SK-N-MC (cell line): ENCODE data around the gene CD81.

Experiments
- DNase-seq: peaks from one replicate; pipeline ENCODE4 v3.0.0-alpha.2; 2011; ENCODE audit warnings: low read depth, low spot score
- H3K27ac ChIP-seq: fragments of 200-600 bp; sonication (generic); 2 replicates; pipeline ENCODE4 v1.5.1; 2016; ENCODE audit warnings: mixed run types
- H3K36me3 ChIP-seq: fragments of 200-600 bp; sonication (generic); 2 replicates; pipeline ENCODE4 v1.6.1; 2017; ENCODE audit warnings: antibody characterized with exemption, low read length, mixed read lengths; ENCODE audit not compliant: insufficient read depth
- H3K4me3 ChIP-seq: fragments of 200-600 bp; sonication (generic); 2 replicates; pipeline ENCODE4 v1.5.1; 2016
- H3K9ac ChIP-seq: fragments of 200-600 bp; sonication (generic); 2 replicates; pipeline ENCODE4 v1.8.0; 2017; ENCODE audit warnings: mixed run types, mixed read lengths; ENCODE audit not compliant: insufficient read length
- H3K9me3 ChIP-seq: fragments of 200-600 bp; sonication (generic); 2 replicates; pipeline ENCODE4 v1.6.1; 2017; ENCODE audit warnings: low read depth, mild to moderate bottlenecking, antibody characterized with exemption, low read length, moderate library complexity, mixed read lengths
- EZH2 ChIP-seq: fragments of 200-600 bp; sonication (generic); IDR thresholded peaks from one replicate; pipeline ENCODE4 v1.6.1; 2017; ENCODE audit warnings: antibody characterized with exemption
- FOXP2 ChIP-seq: optimal IDR thresholded peaks from 2 replicates; pipeline ENCODE3; 2011; ENCODE audit warnings: mild to moderate bottlenecking, moderate library complexity; ENCODE audit not compliant: insufficient read depth; ENCODE audit errors: extremely low read length, control extremely low read depth
- POLR2AphosphoS5 ChIP-seq: IDR thresholded peaks from 2 replicates; pipeline ENCODE4 v1.6.1; 2012; ENCODE audit warnings: mild to moderate bottlenecking, low read depth, low read length, borderline replicate concordance

The CD81 gene

DNA sequence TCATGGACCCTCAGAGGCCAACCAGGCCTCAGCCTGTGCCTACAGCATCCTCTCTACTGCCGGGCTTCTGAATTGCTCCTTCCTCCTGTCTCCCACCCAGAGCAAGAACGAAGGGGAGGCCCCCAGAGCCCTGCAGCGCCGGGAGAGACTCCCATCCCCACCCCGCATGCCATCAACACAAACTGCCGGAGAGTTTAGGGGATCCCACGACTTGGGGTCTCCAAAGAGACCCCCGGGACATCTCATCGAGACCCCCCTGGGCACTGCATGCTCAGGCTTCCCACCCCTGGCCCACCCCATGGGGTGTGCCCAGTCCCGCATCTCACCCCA is 8.3 kb upstream of the CD81 start:
- no peaks in the 10 kb centered on the region for H3K9me3 ChIP-seq
- no peak overlapping the region for H3K27ac ChIP-seq
- no peak overlapping the region for H3K9ac ChIP-seq
- H3K36me3 ChIP-seq: no peaks in the 10 kb centered on the region
- no peak overlapping the region for H3K4me3 ChIP-seq
- no peak for DNase-seq
- TF ChIP-seq EZH2: no peak
- no peak for TF ChIP-seq FOXP2
- no peak for TF ChIP-seq POLR2AphosphoS5

DNA sequence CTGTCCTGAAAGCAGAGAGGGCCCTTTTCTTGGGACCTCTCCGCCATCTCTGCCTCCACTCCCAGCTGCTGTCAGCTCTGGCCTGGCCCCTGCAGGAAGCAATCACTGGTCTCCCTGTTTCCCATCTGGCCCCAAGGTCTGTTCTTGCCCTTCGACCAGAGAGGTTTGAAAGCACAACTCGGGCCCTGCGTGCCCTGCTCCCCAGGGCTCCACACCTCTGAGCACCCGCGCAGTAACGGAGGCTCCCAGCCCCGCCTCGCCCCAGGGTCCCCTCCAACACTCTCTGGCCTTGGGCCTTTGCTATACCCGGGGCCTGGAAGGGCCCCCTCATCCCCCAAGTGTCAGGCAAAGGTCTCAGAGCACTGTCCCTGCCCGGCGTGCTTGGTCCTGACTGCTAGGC is 7.8 kb upstream of the CD81 start:
- no peaks in the 10 kb centered on the region for H3K36me3 ChIP-seq
- DNase-seq: no peak
- no peak for TF ChIP-seq POLR2AphosphoS5
- TF ChIP-seq FOXP2: no peak
- no peak for TF ChIP-seq EZH2
- no peaks in the 10 kb centered on the region for H3K9me3 ChIP-seq
- no peak overlapping the region for H3K4me3 ChIP-seq
- no peak overlapping the region for H3K27ac ChIP-seq
- H3K9ac ChIP-seq: no peak overlapping the region

DNA sequence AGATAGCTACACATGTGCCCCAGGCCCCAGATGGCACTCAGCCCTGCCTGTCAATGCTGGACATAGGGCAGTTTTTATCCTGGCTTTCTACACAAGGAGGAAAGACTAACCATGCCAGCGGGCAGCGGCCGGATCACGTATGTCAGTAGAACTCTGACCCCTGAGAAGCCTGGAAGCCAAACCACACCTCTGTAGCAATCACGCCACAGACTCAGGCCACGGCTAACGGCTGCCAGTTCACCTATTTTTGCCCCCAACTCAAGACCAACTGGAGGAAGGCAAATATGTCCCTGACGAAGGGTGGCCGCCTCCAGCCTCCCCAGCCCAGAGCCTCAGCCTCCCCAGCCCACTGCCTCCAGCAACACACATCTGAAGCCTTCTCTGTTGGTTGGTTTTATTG is 7.2 kb upstream of the CD81 start:
- Histone ChIP-seq H3K4me3 (no peak overlapping the region), H3K9ac (no peak overlapping the region), H3K27ac (no peak overlapping the region), H3K36me3 (no peaks in the 10 kb centered on the region), H3K9me3 (no peaks in the 10 kb centered on the region)
- no peak for TF ChIP-seq FOXP2
- no peak for TF ChIP-seq POLR2AphosphoS5
- no peak for TF ChIP-seq EZH2
- no peak for DNase-seq

DNA sequence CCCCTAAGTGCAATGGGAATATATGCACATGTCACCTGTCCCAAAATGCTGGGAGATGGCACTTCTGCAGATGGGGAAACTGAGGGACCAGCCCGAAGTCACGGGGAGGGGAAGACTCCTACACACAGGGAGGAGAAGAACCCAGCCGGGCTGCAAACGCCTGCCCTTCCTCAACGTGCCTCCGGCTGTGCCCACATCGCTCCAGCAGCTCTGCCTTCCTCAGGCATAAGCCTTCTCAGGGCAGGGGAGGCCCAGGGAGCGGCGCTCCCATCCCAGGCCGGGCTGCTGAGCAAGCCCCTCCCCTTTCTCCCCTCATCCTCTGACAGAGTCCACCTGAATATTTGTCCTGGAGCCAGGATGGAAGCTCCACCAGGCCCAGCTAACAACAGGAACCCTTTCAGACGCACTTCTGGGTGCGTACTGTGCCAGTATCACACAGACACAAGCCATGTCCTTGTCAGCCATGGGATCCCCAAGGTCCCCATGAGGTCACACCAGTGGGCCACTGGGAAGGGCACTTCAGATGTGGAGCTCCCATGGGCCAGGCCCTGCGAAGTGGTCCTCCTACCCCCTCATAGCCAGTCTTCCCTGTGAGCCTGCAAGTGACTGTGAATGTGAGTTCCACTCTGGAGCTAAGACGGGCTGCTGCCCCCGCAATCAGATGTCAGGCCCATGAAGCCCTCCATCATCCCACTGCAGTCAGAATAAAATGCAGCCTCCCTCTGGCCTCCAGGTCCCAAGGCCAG is 2.5 kb upstream of the CD81 start:
- no peaks in the 10 kb centered on the region for H3K9me3 ChIP-seq
- no peak overlapping the region for H3K9ac ChIP-seq
- TF ChIP-seq FOXP2: no peak
- no peak overlapping the region for H3K4me3 ChIP-seq
- no peak overlapping the region for H3K27ac ChIP-seq
- H3K36me3 ChIP-seq: no peaks in the 10 kb centered on the region
- no peak for DNase-seq

DNA sequence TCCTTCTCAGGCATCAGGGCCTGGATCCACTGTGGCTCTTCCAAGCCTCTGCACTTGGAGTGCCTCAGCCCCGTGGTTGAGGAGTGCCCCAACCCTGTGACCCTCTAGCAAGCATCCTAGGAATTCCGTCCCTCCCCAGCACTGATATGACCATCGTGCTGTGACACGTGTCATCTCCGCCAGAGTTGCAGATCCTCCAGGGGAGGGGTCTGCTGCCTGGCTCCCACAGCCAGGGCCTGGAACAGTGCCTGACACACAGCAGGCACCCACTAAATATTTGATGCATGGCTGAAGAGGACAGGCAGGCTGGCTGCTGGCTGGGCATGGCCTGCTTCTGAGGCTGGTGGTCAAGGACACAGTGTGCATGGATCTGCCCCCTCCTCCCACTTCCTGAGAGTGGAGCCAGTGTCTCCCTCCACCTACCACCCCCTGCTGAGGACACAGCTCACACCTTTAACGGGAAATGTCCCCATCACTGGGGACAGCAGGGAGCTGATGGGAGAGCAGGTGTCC is 1.7 kb upstream of the CD81 start:
- no peaks in the 10 kb centered on the region for H3K9me3 ChIP-seq
- H3K36me3 ChIP-seq: no peaks in the 10 kb centered on the region
- no peak overlapping the region for H3K27ac ChIP-seq
- DNase-seq: no peak
- TF ChIP-seq POLR2AphosphoS5: no peak
- no peak for TF ChIP-seq FOXP2
- TF ChIP-seq EZH2: no peak
- no peak overlapping the region for H3K4me3 ChIP-seq
- H3K9ac ChIP-seq: no peak overlapping the region

DNA sequence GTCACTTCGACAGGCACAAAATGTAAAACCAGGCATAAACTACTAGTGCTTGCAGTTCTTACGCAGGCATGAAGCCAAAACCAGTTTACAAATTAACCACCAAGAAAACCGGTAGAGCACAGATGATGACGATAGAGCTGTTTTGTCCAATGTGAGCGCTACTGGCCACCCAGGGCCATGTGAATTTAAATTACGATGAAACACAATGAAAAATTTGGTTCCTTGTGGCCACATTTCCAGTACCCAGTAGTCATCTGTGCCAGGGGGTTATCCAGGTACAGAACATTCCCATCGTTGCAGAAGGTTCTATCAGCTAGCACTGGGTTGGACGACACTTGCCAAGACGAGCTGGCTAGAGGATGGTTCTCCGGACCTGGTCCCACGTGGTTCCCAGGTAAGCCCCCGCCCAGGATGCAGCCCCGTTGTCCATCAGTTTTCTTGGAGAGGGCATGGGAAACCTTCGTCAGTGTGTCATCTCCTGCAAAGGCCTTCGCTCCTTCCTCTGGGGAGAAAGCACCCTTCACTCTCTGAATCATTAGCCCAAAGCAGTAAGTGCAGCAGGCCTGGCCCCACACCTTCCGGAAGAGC is 1.1 kb upstream of the CD81 start:
- H3K9me3 ChIP-seq: no peaks in the 10 kb centered on the region
- H3K27ac ChIP-seq: no peak overlapping the region
- no peak overlapping the region for H3K4me3 ChIP-seq
- no peak for TF ChIP-seq FOXP2
- H3K36me3 ChIP-seq: no peaks in the 10 kb centered on the region
- DNase-seq: no peak
- H3K9ac ChIP-seq: no peak overlapping the region

DNA sequence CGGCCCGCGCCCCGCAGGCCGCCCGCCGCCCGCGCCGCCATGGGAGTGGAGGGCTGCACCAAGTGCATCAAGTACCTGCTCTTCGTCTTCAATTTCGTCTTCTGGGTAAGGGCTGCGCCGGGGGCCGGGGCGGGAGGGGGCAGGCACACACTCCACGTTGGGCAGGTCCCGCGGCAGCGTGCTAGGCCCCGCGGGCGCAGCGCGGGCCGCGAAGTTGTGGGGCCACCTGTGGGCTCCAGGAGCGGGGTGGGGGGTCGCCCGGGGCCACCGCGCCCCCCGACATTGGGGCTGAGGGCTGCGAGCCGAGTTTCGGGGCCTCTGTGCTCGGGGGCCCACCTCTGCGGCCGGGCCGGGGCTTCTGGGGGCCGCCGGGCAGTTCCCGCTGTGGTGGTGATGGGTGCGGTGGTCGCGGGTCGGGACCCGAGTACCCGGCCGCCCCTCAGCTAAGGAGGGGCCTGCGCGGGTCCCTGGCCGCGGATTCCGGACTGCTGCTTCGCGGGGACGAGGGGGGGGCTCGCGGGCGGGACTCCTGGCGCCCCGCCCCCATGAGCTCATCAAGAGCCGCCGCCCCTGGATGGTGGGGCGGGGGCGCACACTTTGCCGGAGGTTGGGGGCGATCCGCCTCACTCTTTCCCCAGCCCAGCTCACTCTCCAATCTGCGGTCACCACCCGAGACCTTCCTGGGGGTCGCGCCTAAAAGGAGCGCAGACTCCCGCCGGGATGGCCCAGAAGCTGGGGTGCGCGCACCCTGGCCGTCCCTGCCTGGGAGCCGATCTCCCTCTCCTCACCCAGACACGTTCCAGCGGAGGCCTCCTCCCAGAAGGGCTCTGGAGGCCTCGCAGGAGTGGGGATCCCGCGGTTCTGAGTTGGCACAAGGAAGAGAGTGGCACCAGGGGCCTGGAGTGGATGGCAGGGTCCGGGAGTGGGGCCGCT is 667 bp downstream of the CD81 start:
- H3K9me3 ChIP-seq: no peaks in the 10 kb centered on the region
- H3K9ac ChIP-seq: peak overlapping the region; percentile 96
- TF ChIP-seq POLR2AphosphoS5 (peak; percentile 47; the same call in 1 of the 2 replicates), FOXP2 (no peak)
- H3K4me3 ChIP-seq: peak overlapping the region; percentile 94
- no peaks in the 10 kb centered on the region for H3K36me3 ChIP-seq
- no peak for DNase-seq
- peak overlapping the region; percentile 36; the same call in 1 of the 2 replicates for H3K27ac ChIP-seq

DNA sequence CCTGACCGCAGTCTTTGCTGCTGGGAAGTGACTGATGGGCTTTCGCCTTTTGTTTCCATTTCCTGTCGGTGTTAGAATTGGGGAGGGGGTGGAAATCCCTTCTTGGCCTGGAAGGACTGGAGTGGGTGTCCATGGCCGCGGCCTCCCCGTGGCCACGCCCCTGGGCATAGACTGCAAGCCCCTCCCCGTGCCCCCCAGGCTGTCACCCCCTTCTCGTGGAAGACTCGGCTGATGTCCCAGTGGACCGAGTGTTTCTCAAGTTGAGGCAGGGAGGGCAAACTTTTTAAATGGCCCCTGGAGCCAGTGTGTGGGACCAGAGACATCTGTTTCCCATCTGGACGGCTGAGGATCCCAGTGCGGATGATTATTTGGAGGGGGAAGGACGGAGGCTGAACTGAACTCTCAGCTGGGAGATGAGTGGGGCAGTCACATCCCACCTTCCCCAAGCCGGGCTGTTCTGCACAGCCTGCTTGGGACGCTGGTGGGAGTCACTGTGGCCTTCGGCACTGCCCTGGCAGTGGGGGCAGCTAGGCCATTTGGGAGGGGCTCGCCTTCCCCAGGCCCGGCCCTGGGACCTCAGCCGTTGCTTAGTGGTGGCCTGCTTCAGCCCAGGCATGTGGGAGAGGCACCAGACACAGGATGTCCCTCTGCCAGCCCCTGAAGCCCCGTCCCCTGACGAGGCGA is 1.6 kb downstream of the CD81 start:
- TF ChIP-seq POLR2AphosphoS5: no peak
- TF ChIP-seq FOXP2: no peak
- no peak for TF ChIP-seq EZH2
- H3K27ac ChIP-seq: no peak overlapping the region

More for the DNA sequence above, 1.6 kb downstream of the CD81 start:
- Histone ChIP-seq H3K9ac (peak overlapping the region; percentile 96), H3K4me3 (peak overlapping the region; percentile 94), H3K9me3 (no peaks in the 10 kb centered on the region), H3K36me3 (no peaks in the 10 kb centered on the region)
- DNase-seq: no peak
